ENCODE data around the gene ZKSCAN5.
"Not testable (repeated sequence)": the region's sequence is repeated elsewhere in the genome, so short reads cannot be mapped to it uniquely, and the experiment has no call there.

The ZKSCAN5 gene

DNA sequence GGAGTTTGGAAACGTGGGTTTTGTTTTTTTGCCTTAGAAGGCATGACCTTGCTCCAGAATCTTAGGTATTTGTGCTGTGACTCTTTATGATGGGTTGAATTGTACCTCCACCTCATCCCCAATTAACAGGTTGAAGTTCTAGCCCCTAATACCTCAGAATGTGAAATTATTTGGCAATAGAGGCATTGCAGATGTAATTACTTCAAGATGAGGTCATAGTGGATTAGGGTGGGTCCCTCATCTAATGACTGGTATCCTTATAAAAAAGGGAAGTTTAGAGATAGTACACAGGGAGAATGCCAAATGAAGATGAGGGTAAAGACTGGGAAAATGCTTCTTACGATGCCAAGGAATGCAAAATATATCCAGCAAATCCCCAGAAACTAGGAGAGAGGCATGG lies 50.5 kb downstream of the ZKSCAN5 start:
- ATAC-seq (no peak), DNase-seq (no peak)
- Mint-ChIP-seq H3K9me3 (no peaks in the 10 kb centered on the region), H3K27ac (peak overlapping the region; percentile 4), H3K36me3 (ENCODE audit: low read depth) (peaks cover 24% of the 10 kb centered on the region), H3K4me1 (peaks cover 31% of the 10 kb centered on the region), H3K27me3 (no peaks in the 10 kb centered on the region), H3K4me3 (no peak overlapping the region)

- peak overlapping the region; percentile 91 for H3K27ac Mint-ChIP-seq
- H3K9me3 Mint-ChIP-seq = no peaks in the 10 kb centered on the region
- ATAC-seq = no peak
- no peaks in the 10 kb centered on the region for H3K27me3 Mint-ChIP-seq
- DNase-seq = no peak
- peaks cover 42% of the 10 kb centered on the region for H3K36me3 Mint-ChIP-seq (ENCODE audit: low read depth)
- peak overlapping the region; percentile 94 for H3K4me3 Mint-ChIP-seq
- H3K4me1 Mint-ChIP-seq = peaks cover 44% of the 10 kb centered on the region
Observed at GRCh38 chr7:99557196-99557607, 52.7 kb downstream of the ZKSCAN5 start.

GRCh38 chr7:99557940-99558305 lies 53.5 kb downstream of the ZKSCAN5 start:
- Mint-ChIP-seq H3K36me3 (ENCODE audit: low read depth) (peaks cover 47% of the 10 kb centered on the region), H3K27ac (peak overlapping the region; percentile 91), H3K4me1 (peaks cover 46% of the 10 kb centered on the region), H3K27me3 (no peaks in the 10 kb centered on the region), H3K4me3 (peak overlapping the region; percentile 94), H3K9me3 (no peaks in the 10 kb centered on the region)
- ATAC-seq = peak; percentile 56
- no peak for DNase-seq

- DNase-seq (peak; percentile 91), ATAC-seq (peak; percentile 82)
- Mint-ChIP-seq H3K9me3 (no peaks in the 10 kb centered on the region), H3K4me3 (peak within 1 kb of the TSS; percentile 94), H3K27me3 (no peaks in the 10 kb centered on the region), H3K27ac (peak within 1 kb of the TSS; percentile 91), H3K4me1 (peaks cover 48% of the 10 kb centered on the region), H3K36me3 (ENCODE audit: low read depth) (peaks cover 48% of the 10 kb centered on the region)
Observed at GRCh38 chr7:99558306-99559174, 54.1 kb downstream of the ZKSCAN5 start, which contains the start of gene ZNF655. ZNF655 (plus strand) TSS chr7:99558642; CDS start chr7:99560560, 1,918 bp downstream.

- Mint-ChIP-seq H3K4me1 (peaks cover 56% of the 10 kb centered on the region), H3K36me3 (ENCODE audit: low read depth) (peaks cover 52% of the 10 kb centered on the region), H3K9me3 (no peaks in the 10 kb centered on the region), H3K27ac (peak overlapping the region; percentile 91), H3K4me3 (peak overlapping the region; percentile 94), H3K27me3 (no peaks in the 10 kb centered on the region)
- ATAC-seq = no peak
- DNase-seq = peak; percentile 19
Observed at GRCh38 chr7:99559175-99559915, 54.9 kb downstream of the ZKSCAN5 start.

GRCh38 chr7:99560834-99561736 lies 56.6 kb downstream of the ZKSCAN5 start:
- Mint-ChIP-seq H3K4me1 (peaks cover 59% of the 10 kb centered on the region), H3K4me3 (peak overlapping the region; percentile 94), H3K9me3 (no peaks in the 10 kb centered on the region), H3K36me3 (ENCODE audit: low read depth) (peaks cover 56% of the 10 kb centered on the region), H3K27me3 (no peaks in the 10 kb centered on the region), H3K27ac (peak overlapping the region; percentile 85)
- DNase-seq (no peak), ATAC-seq (no peak)

DNA sequence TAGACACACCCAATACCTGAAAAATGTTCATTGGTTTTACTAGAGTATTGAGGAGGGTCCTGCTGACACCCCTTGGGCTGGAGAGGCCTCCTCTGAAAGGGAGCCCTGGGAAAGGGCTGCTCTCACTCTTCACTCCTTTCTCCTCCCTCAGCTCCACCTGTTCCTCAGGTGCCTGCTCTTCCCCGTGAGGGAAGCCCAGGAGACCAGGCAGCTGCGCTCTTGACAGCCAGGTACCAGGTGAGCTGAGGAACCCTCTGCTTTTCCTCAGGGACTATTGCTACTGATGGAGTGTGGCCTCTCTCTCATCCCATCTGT lies 57.2 kb downstream of the ZKSCAN5 start:
- Mint-ChIP-seq H3K27ac (no peak overlapping the region), H3K4me1 (peaks cover 56% of the 10 kb centered on the region), H3K9me3 (no peaks in the 10 kb centered on the region), H3K27me3 (no peaks in the 10 kb centered on the region), H3K4me3 (no peak overlapping the region), H3K36me3 (ENCODE audit: low read depth) (peaks cover 57% of the 10 kb centered on the region)
- no peak for DNase-seq
- ATAC-seq = no peak

- peak overlapping the region; percentile 80 for H3K27ac Mint-ChIP-seq
- no peak for ATAC-seq
- peaks cover 51% of the 10 kb centered on the region for H3K4me1 Mint-ChIP-seq
- H3K27me3 Mint-ChIP-seq = no peaks in the 10 kb centered on the region
- DNase-seq = no peak
- no peak overlapping the region for H3K4me3 Mint-ChIP-seq
- H3K9me3 Mint-ChIP-seq = no peaks in the 10 kb centered on the region
- peaks cover 55% of the 10 kb centered on the region for H3K36me3 Mint-ChIP-seq (ENCODE audit: low read depth)
Observed at GRCh38 chr7:99562114-99562784, 57.8 kb downstream of the ZKSCAN5 start.

DNA sequence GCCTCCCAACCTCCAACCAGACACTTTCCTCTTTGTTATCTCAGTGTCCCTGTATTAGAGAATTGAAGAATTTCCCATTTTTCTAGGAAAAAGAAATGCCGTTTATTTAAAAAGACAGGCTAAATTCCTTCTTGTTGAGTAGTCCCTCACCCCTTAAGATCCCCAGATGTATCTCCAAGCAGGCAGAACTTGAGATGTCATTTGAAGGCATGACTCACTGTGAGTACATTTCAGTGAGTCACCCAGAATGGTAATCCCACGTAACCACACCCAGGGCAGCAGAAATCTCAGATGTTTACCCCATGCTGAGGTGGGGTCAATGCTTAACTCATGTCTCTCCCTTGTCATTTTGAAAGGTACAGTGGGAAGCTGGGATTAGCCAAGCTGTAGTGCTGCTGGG lies 58.4 kb downstream of the ZKSCAN5 start:
- peak overlapping the region; percentile 80 for H3K27ac Mint-ChIP-seq
- H3K9me3 Mint-ChIP-seq = no peaks in the 10 kb centered on the region
- ATAC-seq (peak; percentile 82), DNase-seq (peak; percentile 49)
- peaks cover 48% of the 10 kb centered on the region for H3K4me1 Mint-ChIP-seq
- no peak overlapping the region for H3K4me3 Mint-ChIP-seq
- H3K36me3 Mint-ChIP-seq (ENCODE audit: low read depth) = peaks cover 54% of the 10 kb centered on the region
- no peaks in the 10 kb centered on the region for H3K27me3 Mint-ChIP-seq

- H3K4me3 Mint-ChIP-seq = no peak overlapping the region
- H3K36me3 Mint-ChIP-seq (ENCODE audit: low read depth) = peaks cover 53% of the 10 kb centered on the region
- ATAC-seq = no peak
Observed at GRCh38 chr7:99563650-99564049, 59.2 kb downstream of the ZKSCAN5 start.

DNA sequence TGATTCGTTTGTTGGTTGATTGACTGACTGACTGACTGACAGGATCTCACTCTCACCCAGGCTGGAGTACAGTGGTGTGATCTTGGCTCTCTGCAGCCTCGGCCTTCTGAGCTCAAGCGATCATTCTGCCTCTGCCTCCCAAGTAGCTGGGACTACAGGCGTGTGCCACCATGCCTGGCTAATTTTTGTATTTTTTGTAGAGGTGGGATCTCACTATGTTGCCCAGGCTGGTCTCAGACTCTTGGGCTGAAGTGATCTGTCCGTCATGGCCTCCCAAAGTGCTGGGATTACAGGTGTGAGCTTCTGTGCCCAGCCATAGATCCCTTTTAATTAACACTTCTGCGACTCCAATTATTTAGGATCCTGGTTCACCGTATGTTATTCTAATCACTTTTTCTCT lies 64.3 kb downstream of the ZKSCAN5 start:
- H3K27me3 Mint-ChIP-seq, DNase-seq, H3K9me3 Mint-ChIP-seq, ATAC-seq, H3K4me1 Mint-ChIP-seq, H3K4me3 Mint-ChIP-seq, H3K27ac Mint-ChIP-seq: not testable (repeated sequence)
- peaks cover 58% of the 10 kb centered on the region for H3K36me3 Mint-ChIP-seq (ENCODE audit: low read depth)

More at GRCh38 chr7:99563650-99564049, 59.2 kb downstream of the ZKSCAN5 start:
- Mint-ChIP-seq H3K4me1 (peaks cover 45% of the 10 kb centered on the region), H3K9me3 (no peaks in the 10 kb centered on the region), H3K27ac (peak overlapping the region; percentile 46), H3K27me3 (no peaks in the 10 kb centered on the region)
- DNase-seq = no peak

- DNase-seq (no peak), ATAC-seq (no peak)
- H3K27ac Mint-ChIP-seq = peak overlapping the region; percentile 23
- no peaks in the 10 kb centered on the region for H3K27me3 Mint-ChIP-seq
- H3K36me3 Mint-ChIP-seq (ENCODE audit: low read depth) = peaks cover 39% of the 10 kb centered on the region
- no peaks in the 10 kb centered on the region for H3K4me1 Mint-ChIP-seq
- H3K9me3 Mint-ChIP-seq = no peaks in the 10 kb centered on the region
- H3K4me3 Mint-ChIP-seq = no peak overlapping the region
Observed at GRCh38 chr7:99571768-99572167, 67.3 kb downstream of the ZKSCAN5 start.

GRCh38 chr7:99573257-99573656 lies 68.8 kb downstream of the ZKSCAN5 start:
- H3K27ac Mint-ChIP-seq = no peak overlapping the region

DNA sequence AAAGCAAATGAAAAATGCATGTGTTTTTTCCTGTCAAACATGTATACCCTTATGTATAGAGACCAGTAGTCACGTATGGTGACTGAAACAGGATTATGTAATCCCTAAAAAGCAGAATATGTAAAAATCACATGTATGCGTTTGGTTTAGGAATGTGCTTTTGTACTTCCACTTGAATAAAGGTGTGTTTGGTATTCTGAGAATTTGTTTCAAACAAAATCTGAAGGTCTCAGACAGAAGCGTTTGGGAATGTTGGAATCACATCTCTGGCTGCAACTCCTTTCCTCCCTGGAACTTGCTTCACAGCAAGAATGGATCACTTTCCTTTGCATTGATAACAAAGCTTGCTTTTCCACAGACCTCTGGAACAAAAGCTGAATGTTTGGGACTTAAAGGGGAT lies 71.8 kb downstream of the ZKSCAN5 start:
- no peak overlapping the region for H3K27ac Mint-ChIP-seq
- no peak for DNase-seq
- no peaks in the 10 kb centered on the region for H3K27me3 Mint-ChIP-seq
- no peak overlapping the region for H3K4me3 Mint-ChIP-seq
- H3K9me3 Mint-ChIP-seq = no peaks in the 10 kb centered on the region
- H3K4me1 Mint-ChIP-seq = peaks cover 17% of the 10 kb centered on the region
- no peak for ATAC-seq
- H3K36me3 Mint-ChIP-seq (ENCODE audit: low read depth) = peaks cover 25% of the 10 kb centered on the region

More at GRCh38 chr7:99573257-99573656, 68.8 kb downstream of the ZKSCAN5 start:
- Mint-ChIP-seq H3K36me3 (ENCODE audit: low read depth) (peaks cover 37% of the 10 kb centered on the region), H3K4me3 (no peak overlapping the region), H3K9me3 (no peaks in the 10 kb centered on the region), H3K27me3 (no peaks in the 10 kb centered on the region), H3K4me1 (no peaks in the 10 kb centered on the region)
- ATAC-seq = no peak
- DNase-seq = no peak

All from activated naive CD8-positive, alpha-beta T cell treated with anti-CD3 and anti-CD28 coated beads, Interleukin-2, amount 50 U/mL, for 24 hours (primary cell).